ENCODE measurements around the gene AQP3.

AQP3 gene

DNA sequence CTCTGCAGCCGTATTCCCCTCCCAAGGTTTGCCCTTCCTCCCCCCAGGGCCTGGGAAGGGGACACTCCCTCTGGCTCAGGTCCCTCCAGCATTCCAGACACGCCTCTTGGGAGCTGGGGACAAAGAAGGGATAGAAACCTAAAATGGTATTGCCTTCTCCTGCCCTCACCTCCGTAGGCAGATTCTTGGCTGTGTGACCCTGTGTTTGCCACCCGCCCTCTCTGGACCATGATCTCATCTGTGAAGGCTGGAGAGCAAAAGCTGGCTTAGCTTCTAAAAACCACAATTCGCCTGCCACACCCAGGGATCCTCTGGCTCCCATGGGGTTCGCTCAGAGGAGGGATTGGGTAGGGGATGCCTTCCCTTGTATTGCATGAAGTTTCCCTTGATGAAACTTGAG, 7.7 kb downstream of the AQP3 start:
- H3K27ac ChIP-seq (ENCODE audit: low read depth, low read length, poor library complexity, severe bottlenecking), result no peak overlapping the region

GRCh38 chr9:33438926-33439680, 8.3 kb downstream of the AQP3 start:
- H3K79me2 ChIP-seq (ENCODE audit: insufficient read depth, low read length), result no peaks in the 10 kb centered on the region
- no peak overlapping the region for H3K9ac ChIP-seq (ENCODE audit: low read length)
- no peak overlapping the region for H3K4me3 ChIP-seq (ENCODE audit: low read depth, low read length, poor library complexity, severe bottlenecking)
- no peak overlapping the region for H3K27ac ChIP-seq (ENCODE audit: low read depth, low read length, poor library complexity, severe bottlenecking)
- no peak overlapping the region for H3K4me2 ChIP-seq (ENCODE audit: low read length)
- no peaks in the 10 kb centered on the region for H3F3A ChIP-seq (ENCODE audit: insufficient read depth, low read length)
- H2AFZ ChIP-seq (ENCODE audit: low read length), result no peak overlapping the region
- H3K27me3 ChIP-seq (ENCODE audit: insufficient read depth, low read length), result peaks cover 5% of the 10 kb centered on the region; the same call in 1 of the 2 replicates
- no peaks in the 10 kb centered on the region for H3K9me2 ChIP-seq (ENCODE audit: low read depth, low read length)
- no peaks in the 10 kb centered on the region for H3K36me3 ChIP-seq (ENCODE audit: insufficient read depth, low read length)
- H3K9me3 ChIP-seq (ENCODE audit: low read length), result no peaks in the 10 kb centered on the region
- no peak for TF ChIP-seq EZH2 (IDR thresholded peaks at IDR 0.05; ENCODE audit: borderline replicate concordance, low read length)
- TF ChIP-seq, protein P1, sequence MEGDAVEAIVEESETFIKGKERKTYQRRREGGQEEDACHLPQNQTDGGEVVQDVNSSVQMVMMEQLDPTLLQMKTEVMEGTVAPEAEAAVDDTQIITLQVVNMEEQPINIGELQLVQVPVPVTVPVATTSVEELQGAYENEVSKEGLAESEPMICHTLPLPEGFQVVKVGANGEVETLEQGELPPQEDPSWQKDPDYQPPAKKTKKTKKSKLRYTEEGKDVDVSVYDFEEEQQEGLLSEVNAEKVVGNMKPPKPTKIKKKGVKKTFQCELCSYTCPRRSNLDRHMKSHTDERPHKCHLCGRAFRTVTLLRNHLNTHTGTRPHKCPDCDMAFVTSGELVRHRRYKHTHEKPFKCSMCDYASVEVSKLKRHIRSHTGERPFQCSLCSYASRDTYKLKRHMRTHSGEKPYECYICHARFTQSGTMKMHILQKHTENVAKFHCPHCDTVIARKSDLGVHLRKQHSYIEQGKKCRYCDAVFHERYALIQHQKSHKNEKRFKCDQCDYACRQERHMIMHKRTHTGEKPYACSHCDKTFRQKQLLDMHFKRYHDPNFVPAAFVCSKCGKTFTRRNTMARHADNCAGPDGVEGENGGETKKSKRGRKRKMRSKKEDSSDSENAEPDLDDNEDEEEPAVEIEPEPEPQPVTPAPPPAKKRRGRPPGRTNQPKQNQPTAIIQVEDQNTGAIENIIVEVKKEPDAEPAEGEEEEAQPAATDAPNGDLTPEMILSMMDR (IDR thresholded peaks at IDR 0.05; ENCODE audit: low read length), result no peak
- no peaks in the 10 kb centered on the region for H3K4me1 ChIP-seq (ENCODE audit: insufficient read depth, low read length, severe bottlenecking)
- no peaks in the 10 kb centered on the region for H4K20me1 ChIP-seq (ENCODE audit: insufficient read depth, low read length)

More for the DNA sequence above, 7.7 kb downstream of the AQP3 start:
- H3K9me2 ChIP-seq (ENCODE audit: low read depth, low read length), result no peaks in the 10 kb centered on the region
- TF ChIP-seq EZH2 (IDR thresholded peaks at IDR 0.05; ENCODE audit: borderline replicate concordance, low read length), result no peak
- no peaks in the 10 kb centered on the region for H3K36me3 ChIP-seq (ENCODE audit: insufficient read depth, low read length)
- no peak overlapping the region for H3K4me3 ChIP-seq (ENCODE audit: low read depth, low read length, poor library complexity, severe bottlenecking)
- no peaks in the 10 kb centered on the region for H3F3A ChIP-seq (ENCODE audit: insufficient read depth, low read length)
- H3K9ac ChIP-seq (ENCODE audit: low read length), result no peak overlapping the region
- H3K4me2 ChIP-seq (ENCODE audit: low read length), result no peak overlapping the region
- no peaks in the 10 kb centered on the region for H3K79me2 ChIP-seq (ENCODE audit: insufficient read depth, low read length)
- peaks cover 5% of the 10 kb centered on the region; the same call in 1 of the 2 replicates for H3K27me3 ChIP-seq (ENCODE audit: insufficient read depth, low read length)
- H3K4me1 ChIP-seq (ENCODE audit: insufficient read depth, low read length, severe bottlenecking), result no peaks in the 10 kb centered on the region
- no peaks in the 10 kb centered on the region for H4K20me1 ChIP-seq (ENCODE audit: insufficient read depth, low read length)
- H2AFZ ChIP-seq (ENCODE audit: low read length), result no peak overlapping the region
- no peaks in the 10 kb centered on the region for H3K9me3 ChIP-seq (ENCODE audit: low read length)

DNA sequence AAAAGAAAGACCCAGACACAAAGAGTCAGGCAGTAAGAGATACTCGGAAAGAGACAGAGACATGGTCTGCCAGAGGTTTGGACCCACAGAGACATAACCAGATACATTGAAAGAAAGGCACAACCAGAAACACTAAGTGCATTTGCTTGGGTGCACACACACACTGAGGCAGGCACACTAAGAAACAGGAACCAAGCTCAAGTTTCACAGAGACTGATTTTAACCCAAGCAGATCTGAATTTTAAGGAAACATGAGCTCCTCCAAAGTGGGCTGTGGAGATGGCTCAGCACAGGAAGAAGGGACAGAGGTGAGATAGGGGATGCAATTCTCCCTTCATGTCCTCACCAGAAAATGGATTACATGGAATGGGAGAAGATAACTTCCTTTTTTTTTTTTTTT, 9.5 kb downstream of the AQP3 start:
- no peak overlapping the region for H3K4me3 ChIP-seq (ENCODE audit: low read depth, low read length, poor library complexity, severe bottlenecking)
- no peaks in the 10 kb centered on the region for H3K9me2 ChIP-seq (ENCODE audit: low read depth, low read length)
- H4K20me1 ChIP-seq (ENCODE audit: insufficient read depth, low read length), result no peaks in the 10 kb centered on the region
- no peaks in the 10 kb centered on the region for H3K9me3 ChIP-seq (ENCODE audit: low read length)
- no peaks in the 10 kb centered on the region for H3K79me2 ChIP-seq (ENCODE audit: insufficient read depth, low read length)
- H3K4me2 ChIP-seq (ENCODE audit: low read length), result no peak overlapping the region
- TF ChIP-seq EZH2 (IDR thresholded peaks at IDR 0.05; ENCODE audit: borderline replicate concordance, low read length), result no peak
- TF ChIP-seq, protein P1 (IDR thresholded peaks at IDR 0.05; ENCODE audit: low read length), result no peak
- H2AFZ ChIP-seq (ENCODE audit: low read length), result no peak overlapping the region
- no peak overlapping the region for H3K9ac ChIP-seq (ENCODE audit: low read length)
- peaks cover 5% of the 10 kb centered on the region; the same call in 1 of the 2 replicates for H3K27me3 ChIP-seq (ENCODE audit: insufficient read depth, low read length)
- no peak overlapping the region for H3K27ac ChIP-seq (ENCODE audit: low read depth, low read length, poor library complexity, severe bottlenecking)
- no peaks in the 10 kb centered on the region for H3K36me3 ChIP-seq (ENCODE audit: insufficient read depth, low read length)
- no peaks in the 10 kb centered on the region for H3K4me1 ChIP-seq (ENCODE audit: insufficient read depth, low read length, severe bottlenecking)
- H3F3A ChIP-seq (ENCODE audit: insufficient read depth, low read length), result no peaks in the 10 kb centered on the region

DNA sequence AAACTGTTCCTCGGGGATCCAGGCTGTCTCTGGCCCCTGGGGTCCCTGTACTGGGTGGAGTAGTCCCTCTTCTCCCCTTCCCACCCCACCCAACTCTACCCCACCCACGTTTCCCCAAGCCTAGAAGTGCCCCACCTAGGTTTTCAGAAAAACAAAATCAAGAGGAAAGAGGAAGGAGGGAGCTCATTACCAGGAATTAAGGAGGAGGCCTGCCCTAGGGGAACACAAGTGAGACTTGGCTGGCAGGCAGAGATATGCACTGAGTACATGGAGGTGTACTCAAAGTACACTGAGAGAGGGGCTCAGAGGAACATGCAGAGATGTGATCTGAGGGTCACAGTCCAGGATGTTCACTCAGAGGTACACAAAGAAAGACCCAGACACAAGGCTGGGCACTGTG, 10.2 kb downstream of the AQP3 start:
- H3K36me3 ChIP-seq (ENCODE audit: insufficient read depth, low read length), result no peaks in the 10 kb centered on the region
- no peak overlapping the region for H3K27ac ChIP-seq (ENCODE audit: low read depth, low read length, poor library complexity, severe bottlenecking)
- H3K79me2 ChIP-seq (ENCODE audit: insufficient read depth, low read length), result no peaks in the 10 kb centered on the region
- no peaks in the 10 kb centered on the region for H3K9me2 ChIP-seq (ENCODE audit: low read depth, low read length)
- H3K9me3 ChIP-seq (ENCODE audit: low read length), result no peaks in the 10 kb centered on the region
- H3K27me3 ChIP-seq (ENCODE audit: insufficient read depth, low read length), result peaks cover 5% of the 10 kb centered on the region; the same call in 1 of the 2 replicates
- H3F3A ChIP-seq (ENCODE audit: insufficient read depth, low read length), result no peaks in the 10 kb centered on the region
- H3K4me3 ChIP-seq (ENCODE audit: low read depth, low read length, poor library complexity, severe bottlenecking), result no peak overlapping the region
- no peaks in the 10 kb centered on the region for H3K4me1 ChIP-seq (ENCODE audit: insufficient read depth, low read length, severe bottlenecking)
- H3K4me2 ChIP-seq (ENCODE audit: low read length), result no peak overlapping the region
- no peak for TF ChIP-seq EZH2 (IDR thresholded peaks at IDR 0.05; ENCODE audit: borderline replicate concordance, low read length)
- no peak overlapping the region for H3K9ac ChIP-seq (ENCODE audit: low read length)
- no peak overlapping the region for H2AFZ ChIP-seq (ENCODE audit: low read length)
- H4K20me1 ChIP-seq (ENCODE audit: insufficient read depth, low read length), result no peaks in the 10 kb centered on the region

All from OCI-LY1 (cell line).